Stimulated activated CD4-positive, alpha-beta T cell treated with anti-CD3 and anti-CD28 coated beads, Interleukin-4, amount 100 ng/mL, for 1 hour (primary cell): ENCODE measurements around the gene C4orf50.

Experiments used
- DNase-seq: peaks from one replicate; pipeline ENCODE4 v3.0.0-alpha.2; 2020

C4orf50 gene

GRCh38 chr4:5933996-5934831 is 84.0 kb downstream of the C4orf50 start:
- no peak for DNase-seq

GRCh38 chr4:5933116-5933515 is 85.1 kb downstream of the C4orf50 start:
- no peak for DNase-seq

- DNase-seq = no peak
Observed at GRCh38 chr4:5932035-5932568, 86.1 kb downstream of the C4orf50 start.

GRCh38 chr4:5931526-5931925 is 86.7 kb downstream of the C4orf50 start:
- no peak for DNase-seq

GRCh38 chr4:5930876-5931275 is 87.4 kb downstream of the C4orf50 start:
- no peak for DNase-seq

- no peak for DNase-seq
Observed at GRCh38 chr4:5930456-5930855, 87.8 kb downstream of the C4orf50 start.

- DNase-seq = no peak
Observed at GRCh38 chr4:5928844-5929420, 89.3 kb downstream of the C4orf50 start.

- DNase-seq = no peak
Observed at GRCh38 chr4:5928274-5928673, 90.0 kb downstream of the C4orf50 start.

- no peak for DNase-seq
Observed at GRCh38 chr4:5927747-5928146, 90.5 kb downstream of the C4orf50 start.

- DNase-seq = no peak
Observed at GRCh38 chr4:5927116-5927515, 91.1 kb downstream of the C4orf50 start.

- DNase-seq = no peak
Observed at GRCh38 chr4:5926598-5926997, 91.6 kb downstream of the C4orf50 start.

- DNase-seq = no peak
Observed at GRCh38 chr4:5925419-5926200, 92.6 kb downstream of the C4orf50 start.

- no peak for DNase-seq
Observed at GRCh38 chr4:5924461-5925125, 93.6 kb downstream of the C4orf50 start.

GRCh38 chr4:5923376-5923775 is 94.9 kb downstream of the C4orf50 start:
- DNase-seq = no peak

GRCh38 chr4:5922556-5922955 is 95.7 kb downstream of the C4orf50 start:
- DNase-seq = no peak

GRCh38 chr4:5921981-5922380 is 96.2 kb downstream of the C4orf50 start:
- DNase-seq = no peak

GRCh38 chr4:5921101-5921980 is 96.9 kb downstream of the C4orf50 start:
- no peak for DNase-seq

GRCh38 chr4:5919571-5919970 is 98.7 kb downstream of the C4orf50 start:
- DNase-seq = no peak

- no peak for DNase-seq
Observed at GRCh38 chr4:5919044-5919443, 99.2 kb downstream of the C4orf50 start.

- no peak for DNase-seq
Observed at GRCh38 chr4:5918331-5918985, 99.8 kb downstream of the C4orf50 start.

- no peak for DNase-seq
Observed at GRCh38 chr4:5917672-5918071, 100.6 kb downstream of the C4orf50 start.
